HCT116 (cell line): Measurements from ENCODE around the gene AFAP1. TPM values are rescaled to one million over a fixed set of nuclear protein-coding genes. Genes with fewer than 3 reads are reported as not detected.

ENCODE experiments used
- ATAC-seq: fragments of 200-7000 bp; cut with Tn5 transposase; 2 replicates; pipeline ENCODE4 v1.9.1; 2020; ENCODE audit warnings: mild to moderate bottlenecking, moderate library complexity
- BruUV-seq: library from RNA; stranded (reverse); fragments of 400-500 nt; replicated peaks from 2 replicates; lab custom pipeline; 2021; lab: Mats Ljungman, UMichigan
- CTCF ChIA-PET: fragments of 300-600 bp; sonication (Branson Sonifier 250); formaldehyde crosslinking; loops from one replicate; lab custom pipeline; 2021; ENCODE audit warnings: antibody characterized with exemption; lab: Charles Lee
- POLR2A ChIA-PET: fragments of 300-600, 350-600 bp; sonication (Branson Sonifier 250); formaldehyde crosslinking; loops from one replicate; lab custom pipeline; 2021; ENCODE audit warnings: antibody characterized with exemption; lab: Charles Lee
- RAD21 ChIA-PET, 2 experiments: fragments of 300-600 bp; sonication (Branson Sonifier 250); formaldehyde crosslinking; loops; one replicate each; lab custom pipeline; 2023; ENCODE audit warnings: low total read pairs in 2 of 2; ENCODE audit not compliant: uncharacterized antibody in 2 of 2, unreplicated experiment in 2 of 2, low non-redundant PET in 1 of 2; lab: Charles Lee
- DNase-seq: peaks from one replicate; pipeline ENCODE4 v3.0.0-alpha.2; 2010; ENCODE audit warnings: low read depth, low spot score
- H2AFZ ChIP-seq: fragments of 200-600 bp; shearing (Covaris generic), sonication (generic); 2 replicates; pipeline ENCODE4 v1.6.1; 2017; ENCODE audit warnings: low read depth, mixed run types, mixed read lengths, antibody characterized with exemption, low read length; ENCODE audit not compliant: poor library complexity, severe bottlenecking
- H3K27ac ChIP-seq: 2 replicates; pipeline ENCODE4 v1.5.1; 2012; ENCODE audit warnings: low read depth, low read length
- H3K27me3 ChIP-seq: fragments of 200-600 bp; sonication (generic); 2 replicates; pipeline ENCODE4 v1.6.1; 2016; ENCODE audit warnings: mixed run types, low read length, mixed read lengths; ENCODE audit not compliant: insufficient read depth
- H3K36me3 ChIP-seq, 2 experiments: fragments of 200-500 bp in 1 of 2; fragments of 200-600 bp in 1 of 2; sonication (Bioruptor generic) in 1 of 2; sonication (generic) in 1 of 2; 2 replicates each; pipeline versions ENCODE4 v1.5.1 to v1.6.1; 2014 to 2016; ENCODE audit warnings: low read length in 2 of 2, inconsistent platforms in 1 of 2, mixed read lengths in 1 of 2, mixed run types in 1 of 2; ENCODE audit not compliant: insufficient read depth in 2 of 2, control insufficient read depth in 1 of 2
- H3K4me1 ChIP-seq, 2 experiments: fragments of 200-600 bp in 1 of 2; sonication (generic) in 1 of 2; 2 replicates each; pipeline versions ENCODE4 v1.5.1 to v1.6.1; 2012 to 2017; ENCODE audit warnings: low read length in 2 of 2, inconsistent platforms in 1 of 2, mild to moderate bottlenecking in 1 of 2, mixed read lengths in 1 of 2, mixed run types in 1 of 2, moderate library complexity in 1 of 2; ENCODE audit not compliant: insufficient read depth in 2 of 2, control insufficient read depth in 1 of 2
- H3K4me2 ChIP-seq: fragments of 200-600 bp; sonication (generic); 2 replicates; pipeline ENCODE4 v1.6.1; 2017; ENCODE audit warnings: mixed run types, low read length, mixed read lengths
- H3K4me3 ChIP-seq, 2 experiments: fragments of 200-600 bp in 1 of 2; sonication (generic) in 1 of 2; replicated peaks in 1 of 2; 2 replicates each; pipeline ENCODE4 v1.5.1; 2011 to 2016; ENCODE audit warnings: low read length in 2 of 2, control low read depth in 1 of 2, low read depth in 1 of 2, mild to moderate bottlenecking in 1 of 2, mixed read lengths in 1 of 2, mixed run types in 1 of 2
- H3K79me2 ChIP-seq: fragments of 200-600 bp; sonication (generic); 2 replicates; pipeline ENCODE4 v1.6.1; 2017; ENCODE audit warnings: mild to moderate bottlenecking, mixed run types, low read length, moderate library complexity, mixed read lengths; ENCODE audit not compliant: insufficient read depth
- H3K9ac ChIP-seq: fragments of 200-600 bp; sonication (generic); 2 replicates; pipeline ENCODE4 v1.6.1; 2016; ENCODE audit warnings: low read length, mixed read lengths
- H3K9me2 ChIP-seq: fragments of 200-600 bp; sonication (generic), shearing (Covaris generic); 2 replicates; pipeline ENCODE4 v1.6.1; 2017; ENCODE audit warnings: mixed run types, mild to moderate bottlenecking, moderate library complexity; ENCODE audit not compliant: insufficient read depth
- H3K9me3 ChIP-seq, 2 experiments: fragments of 200-500 bp in 1 of 2; fragments of 200-600 bp in 1 of 2; sonication (Bioruptor generic) in 1 of 2; sonication (generic) in 1 of 2; 2 replicates each; pipeline ENCODE4 v1.6.1; 2014 to 2017; ENCODE audit warnings: low read length in 2 of 2, mixed read lengths in 2 of 2, inconsistent platforms in 1 of 2, low read depth in 1 of 2, mild to moderate bottlenecking in 1 of 2, mixed run types in 1 of 2, moderate library complexity in 1 of 2; ENCODE audit not compliant: control insufficient read depth in 1 of 2, insufficient read depth in 1 of 2
- H4K20me1 ChIP-seq: fragments of 200-600 bp; sonication (generic), shearing (Covaris generic); 2 replicates; pipeline ENCODE4 v1.6.1; 2017; ENCODE audit warnings: mixed run types, mild to moderate bottlenecking, moderate library complexity; ENCODE audit not compliant: insufficient read depth
- CEBPB ChIP-seq: IDR thresholded peaks from 2 replicates; pipeline ENCODE4 v1.6.1; 2012; ENCODE audit warnings: low read depth
- EGR1 ChIP-seq: IDR thresholded peaks from 2 replicates; pipeline ENCODE4 v1.6.1; 2012; ENCODE audit warnings: low read depth
- EZH2 ChIP-seq: fragments of 200-600 bp; sonication (generic); IDR thresholded peaks from 2 replicates; pipeline ENCODE4 v1.6.1; 2017; ENCODE audit warnings: antibody characterized with exemption, mixed run types
- EZH2phosphoT487 ChIP-seq: fragments of 200-600 bp; IDR thresholded peaks from 2 replicates; pipeline ENCODE4 v1.6.1; 2018; ENCODE audit warnings: antibody characterized with exemption, borderline replicate concordance
- JUND ChIP-seq: IDR thresholded peaks from 2 replicates; pipeline ENCODE4 v1.6.1; 2012
- POLR2AphosphoS5 ChIP-seq: IDR thresholded peaks from 2 replicates; pipeline ENCODE4 v1.6.1; 2011; ENCODE audit warnings: mild to moderate bottlenecking, low read depth, low read length, moderate library complexity
- RAD21 ChIP-seq: IDR thresholded peaks from 2 replicates; pipeline ENCODE4 v1.6.1; 2012; ENCODE audit warnings: low read depth, mild to moderate bottlenecking
- SRF ChIP-seq: IDR thresholded peaks from 2 replicates; pipeline ENCODE4 v1.6.1; 2012; ENCODE audit warnings: low read depth
- TCF7L2 ChIP-seq: IDR thresholded peaks from 2 replicates; pipeline ENCODE4 v1.7.0; 2011; ENCODE audit warnings: borderline replicate concordance, inconsistent platforms; ENCODE audit not compliant: insufficient read depth, insufficient read length; ENCODE audit errors: extremely low read depth
- YY1 ChIP-seq: IDR thresholded peaks from 2 replicates; pipeline ENCODE4 v1.6.1; 2011; ENCODE audit warnings: low read length, low read depth, moderate library complexity, mild to moderate bottlenecking; ENCODE audit not compliant: insufficient replicate concordance; ENCODE audit errors: extremely low read depth
- intact Hi-C: fragments of 100-400 bp; cut with micrococcal nuclease; formaldehyde crosslinking; loops from 2 replicates; pipeline ENCODE4 v1.10.0; 2022
- total RNA-seq: library from RNA; stranded (reverse); gene quantifications from one replicate; pipeline ENCODE4 v1.2.1, GENCODE V29; 2021; ENCODE audit not compliant: unreplicated experiment
- TF ChIP-seq, protein P1 (sequence below), 3 experiments: fragments of 200-600 bp in 1 of 3; sonication (generic) in 1 of 3; IDR thresholded peaks in 2 of 3; conservative IDR thresholded peaks in 1 of 3; 2 replicates each; pipeline ENCODE4 v1.5.1; 2012 to 2017; ENCODE audit warnings: low read depth in 2 of 3, low read length in 2 of 3, antibody characterized with exemption in 1 of 3, borderline replicate concordance in 1 of 3, control low read depth in 1 of 3, mild to moderate bottlenecking in 1 of 3, mixed read lengths in 1 of 3, mixed run types in 1 of 3, moderate library complexity in 1 of 3; ENCODE audit not compliant: insufficient read depth in 1 of 3
- TF ChIP-seq, protein P2 (sequence below): IDR thresholded peaks from 2 replicates; pipeline ENCODE4 v1.6.1; 2012
- TF ChIP-seq, protein P3 (sequence below): IDR thresholded peaks from 2 replicates; pipeline ENCODE4 v1.6.1; 2011; ENCODE audit warnings: mild to moderate bottlenecking, low read length, moderate library complexity; ENCODE audit not compliant: insufficient replicate concordance; ENCODE audit errors: extremely low read depth
- TF ChIP-seq, protein P4 (sequence below): IDR thresholded peaks from 2 replicates; pipeline ENCODE4 v1.6.1; 2012; ENCODE audit warnings: low read depth

Gene AFAP1
- total RNA-seq, 1 experiment from 2014 or later = 19.4 TPM

DNA sequence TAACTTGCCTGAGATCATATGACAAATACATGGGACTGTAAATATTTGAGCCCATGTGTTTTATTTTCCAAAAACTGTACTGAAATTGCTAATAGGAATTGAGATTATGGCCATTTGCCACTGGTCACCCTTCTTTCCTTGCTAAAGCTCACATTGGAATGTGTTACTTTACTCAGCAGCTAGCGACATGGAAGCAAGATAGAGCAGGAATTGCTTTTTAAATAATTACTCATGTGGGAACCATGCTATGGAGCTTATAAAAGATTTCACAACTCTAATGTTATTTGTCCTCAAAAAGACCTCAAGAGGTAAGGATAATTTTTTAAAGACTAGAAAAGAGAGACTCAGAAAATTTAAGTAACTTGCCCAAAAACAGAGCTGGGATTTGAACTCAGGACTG is 48.8 kb upstream of the AFAP1 start:
- intact Hi-C loops = no loop called here
- TF ChIP-seq JUND (no peak), CEBPB (no peak), POLR2AphosphoS5 (no peak), YY1 (no peak), EZH2 (no peak), RAD21 (no peak), SRF (no peak), TCF7L2 (no peak), EGR1 (no peak), EZH2phosphoT487 (no peak)
- TF ChIP-seq, protein P1, sequence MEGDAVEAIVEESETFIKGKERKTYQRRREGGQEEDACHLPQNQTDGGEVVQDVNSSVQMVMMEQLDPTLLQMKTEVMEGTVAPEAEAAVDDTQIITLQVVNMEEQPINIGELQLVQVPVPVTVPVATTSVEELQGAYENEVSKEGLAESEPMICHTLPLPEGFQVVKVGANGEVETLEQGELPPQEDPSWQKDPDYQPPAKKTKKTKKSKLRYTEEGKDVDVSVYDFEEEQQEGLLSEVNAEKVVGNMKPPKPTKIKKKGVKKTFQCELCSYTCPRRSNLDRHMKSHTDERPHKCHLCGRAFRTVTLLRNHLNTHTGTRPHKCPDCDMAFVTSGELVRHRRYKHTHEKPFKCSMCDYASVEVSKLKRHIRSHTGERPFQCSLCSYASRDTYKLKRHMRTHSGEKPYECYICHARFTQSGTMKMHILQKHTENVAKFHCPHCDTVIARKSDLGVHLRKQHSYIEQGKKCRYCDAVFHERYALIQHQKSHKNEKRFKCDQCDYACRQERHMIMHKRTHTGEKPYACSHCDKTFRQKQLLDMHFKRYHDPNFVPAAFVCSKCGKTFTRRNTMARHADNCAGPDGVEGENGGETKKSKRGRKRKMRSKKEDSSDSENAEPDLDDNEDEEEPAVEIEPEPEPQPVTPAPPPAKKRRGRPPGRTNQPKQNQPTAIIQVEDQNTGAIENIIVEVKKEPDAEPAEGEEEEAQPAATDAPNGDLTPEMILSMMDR (IDR thresholded peaks at IDR 0.05 in 2 of 3, conservative IDR thresholded peaks at IDR 0.05 in 1 of 3; ENCODE audit: borderline replicate concordance in 1 of 3, insufficient read depth in 1 of 3, low read depth in 2 of 3, low read length in 2 of 3) = no peak
- TF ChIP-seq, protein P2, sequence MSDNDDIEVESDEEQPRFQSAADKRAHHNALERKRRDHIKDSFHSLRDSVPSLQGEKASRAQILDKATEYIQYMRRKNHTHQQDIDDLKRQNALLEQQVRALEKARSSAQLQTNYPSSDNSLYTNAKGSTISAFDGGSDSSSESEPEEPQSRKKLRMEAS = no peak
- TF ChIP-seq, protein P3, sequence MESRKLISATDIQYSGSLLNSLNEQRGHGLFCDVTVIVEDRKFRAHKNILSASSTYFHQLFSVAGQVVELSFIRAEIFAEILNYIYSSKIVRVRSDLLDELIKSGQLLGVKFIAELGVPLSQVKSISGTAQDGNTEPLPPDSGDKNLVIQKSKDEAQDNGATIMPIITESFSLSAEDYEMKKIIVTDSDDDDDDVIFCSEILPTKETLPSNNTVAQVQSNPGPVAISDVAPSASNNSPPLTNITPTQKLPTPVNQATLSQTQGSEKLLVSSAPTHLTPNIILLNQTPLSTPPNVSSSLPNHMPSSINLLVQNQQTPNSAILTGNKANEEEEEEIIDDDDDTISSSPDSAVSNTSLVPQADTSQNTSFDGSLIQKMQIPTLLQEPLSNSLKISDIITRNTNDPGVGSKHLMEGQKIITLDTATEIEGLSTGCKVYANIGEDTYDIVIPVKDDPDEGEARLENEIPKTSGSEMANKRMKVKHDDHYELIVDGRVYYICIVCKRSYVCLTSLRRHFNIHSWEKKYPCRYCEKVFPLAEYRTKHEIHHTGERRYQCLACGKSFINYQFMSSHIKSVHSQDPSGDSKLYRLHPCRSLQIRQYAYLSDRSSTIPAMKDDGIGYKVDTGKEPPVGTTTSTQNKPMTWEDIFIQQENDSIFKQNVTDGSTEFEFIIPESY = no peak
- TF ChIP-seq, protein P4, sequence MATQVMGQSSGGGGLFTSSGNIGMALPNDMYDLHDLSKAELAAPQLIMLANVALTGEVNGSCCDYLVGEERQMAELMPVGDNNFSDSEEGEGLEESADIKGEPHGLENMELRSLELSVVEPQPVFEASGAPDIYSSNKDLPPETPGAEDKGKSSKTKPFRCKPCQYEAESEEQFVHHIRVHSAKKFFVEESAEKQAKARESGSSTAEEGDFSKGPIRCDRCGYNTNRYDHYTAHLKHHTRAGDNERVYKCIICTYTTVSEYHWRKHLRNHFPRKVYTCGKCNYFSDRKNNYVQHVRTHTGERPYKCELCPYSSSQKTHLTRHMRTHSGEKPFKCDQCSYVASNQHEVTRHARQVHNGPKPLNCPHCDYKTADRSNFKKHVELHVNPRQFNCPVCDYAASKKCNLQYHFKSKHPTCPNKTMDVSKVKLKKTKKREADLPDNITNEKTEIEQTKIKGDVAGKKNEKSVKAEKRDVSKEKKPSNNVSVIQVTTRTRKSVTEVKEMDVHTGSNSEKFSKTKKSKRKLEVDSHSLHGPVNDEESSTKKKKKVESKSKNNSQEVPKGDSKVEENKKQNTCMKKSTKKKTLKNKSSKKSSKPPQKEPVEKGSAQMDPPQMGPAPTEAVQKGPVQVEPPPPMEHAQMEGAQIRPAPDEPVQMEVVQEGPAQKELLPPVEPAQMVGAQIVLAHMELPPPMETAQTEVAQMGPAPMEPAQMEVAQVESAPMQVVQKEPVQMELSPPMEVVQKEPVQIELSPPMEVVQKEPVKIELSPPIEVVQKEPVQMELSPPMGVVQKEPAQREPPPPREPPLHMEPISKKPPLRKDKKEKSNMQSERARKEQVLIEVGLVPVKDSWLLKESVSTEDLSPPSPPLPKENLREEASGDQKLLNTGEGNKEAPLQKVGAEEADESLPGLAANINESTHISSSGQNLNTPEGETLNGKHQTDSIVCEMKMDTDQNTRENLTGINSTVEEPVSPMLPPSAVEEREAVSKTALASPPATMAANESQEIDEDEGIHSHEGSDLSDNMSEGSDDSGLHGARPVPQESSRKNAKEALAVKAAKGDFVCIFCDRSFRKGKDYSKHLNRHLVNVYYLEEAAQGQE = no peak
- no peaks in the 10 kb centered on the region for H3K9me2 ChIP-seq
- no peak overlapping the region for H3K9ac ChIP-seq
- DNase-seq (no peak), ATAC-seq (no peak)
- H3K79me2 ChIP-seq = no peaks in the 10 kb centered on the region
- ChIA-PET CTCF (interaction anchor here (0.9 to 6.8 kb wide), 8 partner anchors 10 to 423 kb away, joined by 3 to 82 read pairs (median 4); no protein-coding TSS in a partner anchor), POLR2A (no interaction called here), RAD21 (interaction anchor here in 1 of 2 experiments (1.6 kb wide), 1 partner anchor 186 kb away, joined by 8 read pairs; no protein-coding TSS in a partner anchor)
- no TSS peak for BruUV-seq
- H3K4me3 ChIP-seq = no peak overlapping the region
- no peak overlapping the region for H2AFZ ChIP-seq
- no peak overlapping the region for H3K27ac ChIP-seq
- no peaks in the 10 kb centered on the region for H3K27me3 ChIP-seq
- H4K20me1 ChIP-seq = no peaks in the 10 kb centered on the region
- H3K4me2 ChIP-seq = no peak overlapping the region
- no peaks in the 10 kb centered on the region for H3K4me1 ChIP-seq
- no peaks in the 10 kb centered on the region for H3K9me3 ChIP-seq
- no peaks in the 10 kb centered on the region for H3K36me3 ChIP-seq
